OCI-LY7 (cell line): Measurements from ENCODE around the gene GNG3. TPM values are rescaled to one million over a fixed set of nuclear protein-coding genes. Genes with fewer than 3 reads are reported as not detected.

ENCODE experiments used
- BruUV-seq: library from RNA; stranded (reverse); fragments of 400-500 nt; replicated peaks from 2 replicates; lab custom pipeline; 2021; lab: Mats Ljungman, UMichigan
- CTCF ChIA-PET: fragments of 300-600 bp; sonication (Branson Sonifier 250); formaldehyde crosslinking; loops from one replicate; lab custom pipeline; 2022; ENCODE audit warnings: antibody characterized with exemption; ENCODE audit not compliant: unreplicated experiment; lab: Charles Lee
- POLR2A ChIA-PET: fragments of 300-600 bp; sonication (Branson Sonifier 250); formaldehyde crosslinking; loops from one replicate; lab custom pipeline; 2022; ENCODE audit warnings: antibody characterized with exemption; lab: Charles Lee
- DNase-seq: peaks from one replicate; pipeline ENCODE4 v3.0.0-alpha.2; 2015; ENCODE audit warnings: low spot score
- H2AFZ ChIP-seq: fragments of 200-600 bp; sonication (generic), shearing (Covaris generic); 2 replicates; pipeline ENCODE4 v1.6.1; 2014; ENCODE audit warnings: mild to moderate bottlenecking, antibody characterized with exemption, low read length, moderate library complexity
- H3K27ac ChIP-seq: fragments of 200-600 bp; sonication (generic); 2 replicates; pipeline ENCODE4 v1.5.1; 2014; ENCODE audit warnings: mixed run types, low read depth, mild to moderate bottlenecking, moderate library complexity, low read length, inconsistent platforms; ENCODE audit not compliant: poor library complexity, severe bottlenecking
- H3K36me3 ChIP-seq: fragments of 200-600 bp; sonication (generic); 2 replicates; pipeline ENCODE4 v1.6.1; 2014; ENCODE audit warnings: mild to moderate bottlenecking, antibody characterized with exemption, low read length, moderate library complexity, mixed read lengths; ENCODE audit not compliant: insufficient read depth
- H3K4me1 ChIP-seq: fragments of 200-600 bp; sonication (generic); 2 replicates; pipeline ENCODE4 v1.5.1; 2014; ENCODE audit warnings: mild to moderate bottlenecking, low read length; ENCODE audit not compliant: insufficient read depth, poor library complexity, severe bottlenecking
- H3K4me2 ChIP-seq: fragments of 200-600 bp; sonication (generic); 2 replicates; pipeline ENCODE4 v1.6.1; 2014; ENCODE audit warnings: mild to moderate bottlenecking, low read length
- H3K4me3 ChIP-seq: fragments of 200-600 bp; sonication (generic); 2 replicates; pipeline ENCODE4 v1.5.1; 2014; ENCODE audit warnings: mild to moderate bottlenecking, low read depth, low read length; ENCODE audit not compliant: poor library complexity, severe bottlenecking
- H3K79me2 ChIP-seq: fragments of 200-600 bp; sonication (generic); 2 replicates; pipeline ENCODE4 v1.6.1; 2016; ENCODE audit warnings: low read depth, mild to moderate bottlenecking, low read length, moderate library complexity, mixed read lengths; ENCODE audit not compliant: insufficient read depth
- H3K9me2 ChIP-seq: fragments of 200-600 bp; sonication (generic); 2 replicates; pipeline ENCODE4 v1.6.1; 2016; ENCODE audit warnings: mild to moderate bottlenecking, low read length, mixed read lengths; ENCODE audit not compliant: insufficient read depth
- H3K9me3 ChIP-seq: fragments of 200-600 bp; sonication (generic); 2 replicates; pipeline ENCODE4 v1.6.1; 2014; ENCODE audit warnings: mild to moderate bottlenecking, mixed run types, low read length, mixed read lengths
- H4K20me1 ChIP-seq: fragments of 200-600 bp; sonication (generic); 2 replicates; pipeline ENCODE4 v1.6.1; 2014; ENCODE audit warnings: mild to moderate bottlenecking, antibody characterized with exemption, low read length, moderate library complexity, mixed read lengths; ENCODE audit not compliant: insufficient read depth
- CTCF ChIP-seq: fragments of 200-600 bp; sonication (generic); conservative IDR thresholded peaks from 2 replicates; pipeline ENCODE4 v1.5.1; 2014; ENCODE audit warnings: mild to moderate bottlenecking, antibody characterized with exemption, low read length, moderate library complexity, mixed read lengths
- EZH2phosphoT487 ChIP-seq: fragments of 200-600 bp; sonication (generic); IDR thresholded peaks from 2 replicates; pipeline ENCODE4 v1.6.1; 2018; ENCODE audit warnings: low read depth, borderline replicate concordance, mild to moderate bottlenecking, mixed run types, antibody characterized with exemption, low read length, moderate library complexity, mixed read lengths
- intact Hi-C: fragments of 100-400 bp; cut with micrococcal nuclease; formaldehyde crosslinking; loops from one replicate; pipeline ENCODE4 v1.10.0; 2022; ENCODE audit not compliant: unreplicated experiment
- total RNA-seq, 2 experiments: library from RNA; depleted of rRNA in 1 of 2; stranded (reverse); fragments of >200 nt in 1 of 2; shearing (Covaris generic) in 1 of 2; gene quantifications; 2 replicates each; pipeline ENCODE4 v1.2.3, GENCODE V29; 2014 to 2022

The GNG3 gene
- total RNA-seq, 2 experiments from 2014 or later, result not detected

GRCh38 chr11:62677156-62677555 is 30.3 kb upstream of the GNG3 start:
- Histone ChIP-seq H3K4me1 (peaks cover 51% of the 10 kb centered on the region), H3K4me2 (peak overlapping the region; percentile 96), H3K36me3 (peaks cover 45% of the 10 kb centered on the region), H4K20me1 (no peaks in the 10 kb centered on the region), H3K9me2 (no peaks in the 10 kb centered on the region), H3K79me2 (peaks cover 37% of the 10 kb centered on the region; the same call in 1 of the 2 replicates), H3K9me3 (no peaks in the 10 kb centered on the region), H3K4me3 (no peak overlapping the region), H2AFZ (no peak overlapping the region), H3K27ac (no peak overlapping the region)
- DNase-seq, result no peak
- POLR2A ChIA-PET, result interaction anchor here (0.9 to 1.4 kb wide), 4 partner anchors 12 to 103 kb away, joined by 3 to 6 read pairs (median 4); partner anchors contain the start of genes C11orf98, CSKMT, EEF1G and LRRN4CL
- TF ChIP-seq EZH2phosphoT487, result no peak
- BruUV-seq, result no TSS peak
- intact Hi-C loops, result loop anchor here (5.0 kb wide), 1 partner anchor 110 kb away; the partner anchor contains the start of gene TMEM179B
- CTCF ChIA-PET, result no interaction called here

GRCh38 chr11:62677714-62678113 is 29.8 kb upstream of the GNG3 start:
- BruUV-seq, result no TSS peak
- Histone ChIP-seq H2AFZ (no peak overlapping the region), H3K9me3 (no peaks in the 10 kb centered on the region), H3K4me1 (peaks cover 47% of the 10 kb centered on the region), H3K79me2 (peaks cover 32% of the 10 kb centered on the region; the same call in 1 of the 2 replicates), H3K27ac (no peak overlapping the region), H3K36me3 (peaks cover 44% of the 10 kb centered on the region), H4K20me1 (no peaks in the 10 kb centered on the region), H3K4me2 (peak overlapping the region; percentile 96), H3K4me3 (peak overlapping the region; percentile 93), H3K9me2 (no peaks in the 10 kb centered on the region)
- no peak for DNase-seq
- intact Hi-C loops, result loop anchor here (5.0 kb wide), 1 partner anchor 110 kb away; the partner anchor contains the start of gene TMEM179B
- CTCF ChIA-PET, result no interaction called here
- TF ChIP-seq EZH2phosphoT487 (no peak), CTCF (no peak)
- POLR2A ChIA-PET, result interaction anchor here (1.1 to 1.4 kb wide), 3 partner anchors 13 to 104 kb away, joined by 3 to 6 read pairs (median 5); partner anchors contain the start of genes C11orf98, CSKMT and EEF1G

GRCh38 chr11:62678433-62678769 is 29.1 kb upstream of the GNG3 start:
- no peaks in the 10 kb centered on the region for H3K9me2 ChIP-seq
- POLR2A ChIA-PET, result no interaction called here
- intact Hi-C loops, result loop anchor here (5.0 kb wide), 1 partner anchor 109 kb away; the partner anchor contains the start of gene TMEM179B
- peaks cover 37% of the 10 kb centered on the region for H3K36me3 ChIP-seq
- peak overlapping the region; percentile 57 for H3K27ac ChIP-seq
- H2AFZ ChIP-seq, result peak overlapping the region; percentile 99; the same call in 1 of the 2 replicates
- no peak for TF ChIP-seq CTCF
- TF ChIP-seq EZH2phosphoT487, result no peak
- no peaks in the 10 kb centered on the region for H4K20me1 ChIP-seq
- peaks cover 40% of the 10 kb centered on the region for H3K4me1 ChIP-seq
- H3K9me3 ChIP-seq, result no peaks in the 10 kb centered on the region
- peak overlapping the region; percentile 96 for H3K4me2 ChIP-seq
- peaks cover 25% of the 10 kb centered on the region; the same call in 1 of the 2 replicates for H3K79me2 ChIP-seq
- no peak for DNase-seq
- H3K4me3 ChIP-seq, result peak overlapping the region; percentile 93
- BruUV-seq, result no TSS peak
- CTCF ChIA-PET, result no interaction called here
